Erythroblast (primary cell): Measurements from ENCODE around the gene SPATA31D1.

Experiments
- DNase-seq, 2 experiments: peaks; one replicate each; lab custom pipeline; 2025; lab: John Stamatoyannopoulos, UW
- GATA1 ChIP-seq: IDR thresholded peaks from 2 replicates; pipeline ENCODE4 v1.6.1; 2011; ENCODE audit warnings: low read depth, mild to moderate bottlenecking, control low read depth, low read length, moderate library complexity
- POLR2A ChIP-seq: IDR thresholded peaks from 2 replicates; pipeline ENCODE4 v1.6.1; 2011; ENCODE audit warnings: mild to moderate bottlenecking, low read length

SPATA31D1 gene

GRCh38 chr9:81986051-81986450 is 2.5 kb upstream of the SPATA31D1 start:
- no peak for TF ChIP-seq GATA1
- TF ChIP-seq POLR2A: no peak
- no peak for DNase-seq

- TF ChIP-seq POLR2A: no peak
- TF ChIP-seq GATA1: no peak
- DNase-seq: no peak
These were observed 1.1 kb downstream of the SPATA31D1 start for GRCh38 chr9:81989700-81990099.

GRCh38 chr9:81993656-81994055 is 5.1 kb downstream of the SPATA31D1 start:
- DNase-seq: no peak
- TF ChIP-seq POLR2A: no peak
- no peak for TF ChIP-seq GATA1

- no peak for TF ChIP-seq POLR2A
- no peak for TF ChIP-seq GATA1
- DNase-seq: no peak
These were observed 11.2 kb downstream of the SPATA31D1 start for GRCh38 chr9:81999806-82000205.

- no peak for TF ChIP-seq POLR2A
- TF ChIP-seq GATA1: no peak
These were observed 22.1 kb downstream of the SPATA31D1 start for GRCh38 chr9:82010711-82011110.

GRCh38 chr9:82011133-82011532 is 22.6 kb downstream of the SPATA31D1 start:
- DNase-seq: no peak
- TF ChIP-seq POLR2A (no peak), GATA1 (no peak)

More at GRCh38 chr9:82010711-82011110, 22.1 kb downstream of the SPATA31D1 start:
- no peak for DNase-seq

- TF ChIP-seq GATA1 (no peak), POLR2A (no peak)
- DNase-seq: no peak
These were observed 23.7 kb downstream of the SPATA31D1 start for GRCh38 chr9:82012276-82012675.

GRCh38 chr9:82020331-82020730 is 31.8 kb downstream of the SPATA31D1 start:
- no peak for DNase-seq
- TF ChIP-seq POLR2A (no peak), GATA1 (no peak)

- DNase-seq: no peak
- TF ChIP-seq POLR2A: no peak
- no peak for TF ChIP-seq GATA1
These were observed 32.6 kb downstream of the SPATA31D1 start for GRCh38 chr9:82021198-82021597.

GRCh38 chr9:82022121-82022520 is 33.5 kb downstream of the SPATA31D1 start:
- no peak for DNase-seq
- TF ChIP-seq GATA1 (no peak), POLR2A (no peak)

GRCh38 chr9:82024908-82025307 is 36.3 kb downstream of the SPATA31D1 start:
- no peak for DNase-seq
- TF ChIP-seq POLR2A (no peak), GATA1 (no peak)

GRCh38 chr9:82031538-82032280 is 43.1 kb downstream of the SPATA31D1 start:
- no peak for DNase-seq
- TF ChIP-seq GATA1: no peak
- TF ChIP-seq POLR2A: no peak

- TF ChIP-seq POLR2A: no peak
- TF ChIP-seq GATA1: no peak
- DNase-seq: no peak
These were observed 46.6 kb downstream of the SPATA31D1 start for GRCh38 chr9:82034956-82035731.

- no peak for TF ChIP-seq POLR2A
- TF ChIP-seq GATA1: no peak
- DNase-seq: no peak
These were observed 47.5 kb downstream of the SPATA31D1 start for GRCh38 chr9:82036086-82036485.
